GM18873 (cell line): ENCODE results near the gene NUDT9.

Source experiments
- ATAC-seq: cut with Tn5 transposase; IDR thresholded peaks from one replicate; pipeline ENCODE4 v1.9.1; 2021; ENCODE audit warnings: mild to moderate bottlenecking, moderate library complexity, moderate number of reproducible peaks; ENCODE audit not compliant: unreplicated experiment, low FRiP score

The NUDT9 gene

DNA sequence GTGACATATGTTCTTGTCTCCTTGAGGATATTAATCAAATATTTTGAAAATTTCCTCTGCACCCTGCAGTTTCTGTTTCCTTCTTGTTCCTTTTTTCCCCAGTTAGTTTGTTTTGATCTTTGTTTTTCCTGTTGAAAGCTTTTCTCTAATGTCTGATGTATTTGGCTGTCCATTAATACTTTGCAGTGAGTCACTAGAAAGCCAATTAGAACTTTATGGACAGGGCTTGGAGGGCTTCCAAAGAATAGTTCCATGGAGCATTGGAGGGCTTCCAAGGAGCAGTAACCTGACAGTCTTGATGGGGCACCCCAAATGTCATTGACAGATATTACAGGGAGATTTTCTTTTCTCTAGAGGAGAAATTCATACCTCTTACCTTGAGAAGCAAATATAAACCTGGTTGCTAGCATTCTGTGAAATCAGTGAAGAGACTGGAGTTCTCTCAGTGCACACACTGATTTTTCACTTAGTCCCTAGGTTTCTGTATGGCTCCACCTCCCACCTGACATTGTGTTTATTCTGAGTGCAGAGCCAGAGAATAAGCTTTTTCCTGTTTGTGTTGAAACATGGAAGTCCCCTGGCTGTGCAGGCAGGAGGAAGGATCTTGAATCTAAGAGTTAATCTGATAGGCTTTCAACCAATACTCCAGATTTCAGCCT is 80.3 kb downstream of the NUDT9 start:
- ATAC-seq: no peak

- ATAC-seq: no peak
Observed at GRCh38 chr4:87505862-87506261, 83.5 kb downstream of the NUDT9 start.

DNA sequence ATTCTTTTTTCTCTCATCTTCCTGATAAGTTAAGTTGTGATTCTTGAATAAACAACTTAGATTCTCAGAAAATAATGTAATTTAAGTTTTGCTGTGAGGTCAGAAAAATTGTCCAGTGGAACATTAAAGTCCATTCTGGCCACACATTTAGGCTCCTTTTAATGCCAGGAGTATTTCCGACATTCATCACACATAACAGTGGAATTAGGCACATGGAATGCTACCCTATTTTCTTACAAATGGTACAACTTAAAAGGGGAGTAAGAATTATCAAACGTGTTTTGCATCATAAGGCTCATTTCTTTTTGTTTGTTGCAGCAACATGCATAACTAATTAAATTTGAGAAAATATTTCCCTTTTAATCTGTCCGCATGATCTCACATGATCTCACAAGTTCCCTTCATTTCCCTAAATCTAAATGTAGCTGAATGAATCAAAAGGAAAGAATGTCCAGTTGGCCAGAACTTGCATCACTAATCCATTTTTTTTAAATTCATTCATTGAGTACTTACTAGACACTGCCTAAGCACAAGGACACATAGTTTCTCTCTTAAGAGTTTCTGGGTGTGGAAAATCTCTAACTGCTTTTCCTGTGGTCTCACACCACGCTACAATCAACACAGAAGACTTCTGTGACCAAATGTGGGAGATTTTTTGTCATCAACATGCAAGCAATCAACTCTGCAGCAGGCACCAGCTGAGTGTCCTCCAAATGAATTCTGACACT is 84.8 kb downstream of the NUDT9 start:
- ATAC-seq: no peak
